ENCODE results near the gene CCHCR1.
"Not testable (repeated sequence)": the region's sequence is repeated elsewhere in the genome, so short reads cannot be mapped to it uniquely, and the experiment has no call there.

The CCHCR1 gene

DNA sequence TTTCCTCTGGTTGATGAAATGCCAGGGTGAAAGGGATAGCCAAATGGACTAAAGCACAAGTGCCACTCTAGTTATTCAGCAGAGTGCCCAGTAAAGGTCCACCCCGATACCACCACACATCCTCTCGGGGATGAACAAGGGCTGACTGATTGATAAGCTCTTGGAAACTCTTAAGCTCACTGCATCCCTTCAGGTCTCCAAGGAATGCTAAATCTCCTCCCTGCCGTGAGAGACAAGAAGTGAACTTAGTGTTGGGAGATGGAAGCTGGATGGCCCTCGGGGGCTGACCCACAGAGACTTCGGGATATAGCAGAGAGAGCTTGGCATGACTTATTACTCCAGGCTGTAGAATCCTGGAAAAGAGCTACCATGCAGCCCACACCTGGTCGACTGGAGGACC is 26.3 kb upstream of the CCHCR1 start:
- DNase-seq (ENCODE audit: low read depth in 2 of 2) = not testable (repeated sequence)

GRCh38 chr6:31183287-31183686 is 25.7 kb upstream of the CCHCR1 start:
- not testable (repeated sequence) for DNase-seq (ENCODE audit: low read depth in 2 of 2)

DNA sequence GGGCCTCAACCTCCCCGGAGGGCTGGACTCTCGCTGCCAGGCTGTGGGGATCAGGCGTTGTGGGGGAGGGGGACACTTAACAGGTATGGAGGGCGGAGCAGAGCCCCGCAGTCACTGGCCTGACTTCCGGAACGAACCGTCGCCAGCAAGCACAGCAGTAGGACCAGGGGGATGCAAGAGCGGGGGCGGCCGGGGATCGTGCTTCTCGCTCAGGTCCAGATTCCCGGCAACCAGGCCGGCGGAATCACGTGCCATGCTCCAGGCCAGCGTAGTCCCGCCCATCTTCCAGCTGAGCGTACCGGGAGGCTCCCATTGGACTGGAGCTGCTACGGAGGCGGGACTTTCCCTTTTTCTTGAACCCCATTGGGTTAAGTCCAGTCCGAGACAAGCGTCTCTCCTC is 22.9 kb upstream of the CCHCR1 start:
- no peak for DNase-seq (ENCODE audit: low read depth in 2 of 2)

DNA sequence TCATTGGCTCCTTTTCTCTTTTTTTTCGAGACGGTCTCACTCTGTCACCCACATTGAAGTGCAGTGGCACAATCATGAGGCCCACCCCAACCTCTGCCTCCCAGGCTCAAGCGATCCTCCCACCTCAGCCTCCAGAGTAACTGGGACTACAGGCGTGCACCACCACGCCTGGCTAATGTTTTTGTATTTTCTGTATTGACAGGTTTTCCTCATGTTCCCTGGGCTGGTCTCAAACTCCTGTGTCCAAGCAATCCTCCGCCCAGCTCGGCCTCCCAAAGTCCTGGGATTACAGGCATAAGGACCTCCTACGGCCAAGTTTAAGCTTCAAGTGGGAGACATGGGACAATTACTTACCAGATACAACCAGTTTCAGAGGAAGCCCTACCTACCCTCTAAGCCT is 22.3 kb upstream of the CCHCR1 start:
- no peak for DNase-seq (ENCODE audit: low read depth in 2 of 2)

DNA sequence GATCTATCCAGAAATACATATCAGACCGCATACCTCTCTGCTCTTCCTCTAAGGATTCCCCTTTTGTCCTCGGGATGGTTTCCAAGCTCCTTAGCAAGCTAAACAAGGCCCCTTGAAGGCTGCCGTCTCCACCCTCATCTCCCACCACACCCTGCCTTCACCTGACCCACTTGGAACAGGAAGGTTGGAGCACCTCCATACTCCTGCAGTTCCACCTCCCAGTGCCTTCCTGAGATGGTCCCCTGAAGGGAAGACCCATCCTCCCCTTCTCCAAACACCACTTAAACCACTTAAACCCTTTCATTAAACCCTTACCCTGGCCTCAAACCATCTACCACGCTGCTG is 21.4 kb upstream of the CCHCR1 start:
- DNase-seq (ENCODE audit: low read depth in 2 of 2) = no peak

DNA sequence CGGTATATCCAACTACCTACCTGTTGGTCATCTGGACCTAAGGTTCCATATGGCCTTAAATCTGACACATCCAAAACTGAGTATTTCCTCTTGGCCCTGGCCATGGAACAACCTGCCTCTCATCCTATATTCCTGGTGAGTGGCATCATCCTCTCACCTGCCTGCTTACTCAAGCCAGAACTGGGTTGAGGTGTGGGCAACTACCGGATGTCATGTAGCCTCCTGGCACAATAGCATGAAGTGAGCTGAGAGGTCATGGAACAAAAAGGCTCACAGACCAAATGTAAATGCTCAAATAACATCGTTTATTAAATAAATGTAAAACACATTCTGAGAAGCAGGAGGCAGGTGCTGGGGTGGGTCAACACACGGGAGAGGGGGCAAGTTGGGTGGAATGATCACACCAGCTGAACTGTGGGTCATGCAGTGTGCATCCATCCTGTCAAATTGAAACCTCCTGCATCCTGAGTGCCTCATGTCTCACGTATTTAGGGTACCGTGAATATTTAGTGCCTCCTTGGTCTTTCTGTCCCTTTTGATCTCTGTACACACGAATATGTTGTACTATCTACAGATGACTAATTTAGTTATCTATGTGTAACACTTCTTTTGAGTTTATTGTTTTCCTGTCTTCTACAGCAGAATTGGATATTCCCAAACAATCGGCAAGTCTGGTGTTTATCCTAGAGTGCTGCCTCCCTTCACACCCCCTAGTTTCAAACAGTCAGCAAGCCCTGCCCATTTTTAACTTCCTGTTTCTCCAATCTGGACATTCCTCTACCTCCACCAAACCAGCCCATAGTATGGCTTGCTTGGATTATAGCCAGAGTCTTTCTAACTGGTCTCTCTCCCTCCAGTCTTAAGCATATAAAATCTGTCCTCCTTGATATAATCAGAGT is 20.8 kb upstream of the CCHCR1 start:
- DNase-seq (ENCODE audit: low read depth in 2 of 2) = no peak

GRCh38 chr6:31175971-31176370 is 18.4 kb upstream of the CCHCR1 start:
- no peak for DNase-seq (ENCODE audit: low read depth in 2 of 2)

DNA sequence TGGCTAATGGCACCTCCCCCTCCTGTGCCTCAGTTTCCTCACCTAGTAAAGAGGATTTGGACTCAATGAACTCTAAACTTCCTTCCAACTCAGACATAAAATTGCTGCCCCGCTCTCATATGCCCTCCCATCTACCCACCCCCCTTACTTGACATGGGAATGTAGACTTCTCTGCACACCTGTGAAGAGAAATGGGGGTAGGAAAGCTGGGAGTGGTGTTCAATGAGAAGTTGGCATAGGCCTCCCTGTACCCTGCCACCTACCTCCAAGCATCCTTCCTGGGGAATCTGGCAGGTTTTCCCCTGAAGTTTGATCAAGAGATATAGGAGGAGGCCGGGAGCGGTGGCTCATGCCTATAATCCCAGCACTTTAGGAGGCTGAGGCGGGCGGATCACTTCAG is 16.8 kb upstream of the CCHCR1 start:
- DNase-seq (ENCODE audit: low read depth in 2 of 2) = no peak

DNA sequence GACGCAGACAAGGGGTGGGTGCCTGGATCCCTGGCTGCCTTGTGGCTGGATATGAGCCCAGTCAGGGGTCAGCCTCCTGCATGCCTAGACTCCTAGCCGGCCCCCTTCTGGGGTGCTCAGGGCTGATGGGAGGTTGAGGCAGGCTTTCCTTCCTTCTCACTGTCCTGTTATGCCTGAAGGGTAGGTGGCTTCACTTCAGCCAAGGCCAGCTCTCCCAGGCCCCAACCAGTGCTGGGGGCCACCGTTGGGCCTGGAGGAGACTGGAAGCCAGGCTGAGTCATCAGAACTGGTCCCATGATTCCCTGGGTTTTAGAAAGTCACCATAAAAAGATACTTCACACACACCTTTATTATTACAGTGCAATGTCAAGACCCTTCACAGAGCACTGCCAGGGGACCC is 15.8 kb upstream of the CCHCR1 start:
- no peak for DNase-seq (ENCODE audit: low read depth in 2 of 2)

- DNase-seq (ENCODE audit: low read depth in 2 of 2) = no peak
Observed at GRCh38 chr6:31172973-31173384, 15.4 kb upstream of the CCHCR1 start.

DNA sequence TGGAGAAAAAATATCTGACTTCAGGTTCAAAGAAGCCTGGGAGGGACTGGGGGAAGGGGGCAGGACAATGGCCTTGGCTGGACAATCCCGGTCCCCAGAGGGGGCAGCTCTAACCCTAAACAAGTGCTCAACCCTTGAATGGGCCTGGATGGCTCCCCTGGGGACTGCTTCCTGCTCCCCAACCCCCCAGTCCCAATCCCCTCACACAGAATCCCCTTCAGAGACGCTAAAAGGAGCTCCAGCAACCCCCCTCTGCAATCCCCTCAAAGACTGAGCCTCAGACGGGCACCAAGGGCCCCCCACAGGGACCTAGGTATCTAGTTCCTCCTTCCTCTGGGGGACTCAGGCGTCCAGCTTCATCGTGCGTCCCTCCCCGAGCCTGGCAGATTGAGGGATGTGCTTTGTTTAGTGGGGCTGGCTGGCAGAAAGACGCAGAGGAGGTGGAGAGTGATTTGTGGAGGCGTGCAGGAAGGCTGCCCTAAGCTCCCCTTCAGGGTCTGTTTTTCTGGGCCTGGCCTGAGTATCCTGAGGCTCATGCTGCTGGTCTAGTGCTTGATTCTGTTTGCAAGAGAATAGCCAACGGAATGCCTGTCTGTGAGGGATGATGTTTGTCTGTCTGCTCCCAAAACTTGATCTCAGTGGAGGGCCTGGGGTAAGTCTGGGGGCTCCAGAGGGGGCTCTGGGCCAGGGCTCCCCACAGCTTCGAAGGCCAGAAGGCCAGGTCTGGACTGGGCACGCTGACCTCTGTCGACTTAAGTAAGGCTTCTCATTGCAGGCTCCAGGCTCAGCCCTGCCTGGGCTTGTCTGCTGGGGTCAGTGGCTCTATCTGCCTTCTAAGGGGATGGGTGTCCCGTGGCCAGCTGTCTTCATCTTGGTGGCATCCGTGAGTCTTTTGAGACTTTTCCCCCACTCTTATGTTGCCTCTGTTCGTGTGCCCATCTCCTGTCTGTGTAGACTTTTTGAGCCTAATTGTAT is 14.6 kb upstream of the CCHCR1 start:
- no peak for DNase-seq (ENCODE audit: low read depth in 2 of 2)

- no peak for DNase-seq (ENCODE audit: low read depth in 2 of 2)
Observed at GRCh38 chr6:31170987-31171671, 13.5 kb upstream of the CCHCR1 start.

- no peak for DNase-seq (ENCODE audit: low read depth in 2 of 2)
Observed at GRCh38 chr6:31170600-31170881, 12.9 kb upstream of the CCHCR1 start, which contains the start of gene POU5F1. TSS of gene POU5F1 (minus strand) at chr6:31170682. CDS start at chr6:31170620, 62 bp downstream.

GRCh38 chr6:31169858-31170599 is 12.4 kb upstream of the CCHCR1 start:
- not testable (repeated sequence) for DNase-seq (ENCODE audit: low read depth in 2 of 2)

GRCh38 chr6:31169123-31169857 is 11.7 kb upstream of the CCHCR1 start:
- no peak for DNase-seq (ENCODE audit: low read depth in 2 of 2)

DNA sequence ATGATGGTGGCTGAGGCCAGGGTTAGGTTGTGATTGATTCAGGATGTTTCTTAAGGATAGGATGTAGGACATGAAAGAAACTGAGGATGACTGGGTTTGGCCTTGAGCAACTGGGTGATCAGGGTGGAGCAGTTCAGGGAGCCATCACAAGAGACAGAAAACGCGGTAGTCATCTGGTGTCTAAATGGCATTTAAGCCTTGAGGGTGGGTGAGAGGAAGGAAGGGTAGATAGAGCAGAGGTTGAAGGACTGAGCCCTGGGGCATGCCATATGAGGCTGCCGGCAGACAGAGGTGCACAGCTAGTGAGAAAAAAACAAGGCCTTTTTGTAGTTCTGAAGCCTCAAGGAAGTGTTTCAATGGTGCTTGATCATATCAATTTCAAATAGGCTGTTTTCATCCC is 11.0 kb upstream of the CCHCR1 start:
- no peak for DNase-seq (ENCODE audit: low read depth in 2 of 2)

DNA sequence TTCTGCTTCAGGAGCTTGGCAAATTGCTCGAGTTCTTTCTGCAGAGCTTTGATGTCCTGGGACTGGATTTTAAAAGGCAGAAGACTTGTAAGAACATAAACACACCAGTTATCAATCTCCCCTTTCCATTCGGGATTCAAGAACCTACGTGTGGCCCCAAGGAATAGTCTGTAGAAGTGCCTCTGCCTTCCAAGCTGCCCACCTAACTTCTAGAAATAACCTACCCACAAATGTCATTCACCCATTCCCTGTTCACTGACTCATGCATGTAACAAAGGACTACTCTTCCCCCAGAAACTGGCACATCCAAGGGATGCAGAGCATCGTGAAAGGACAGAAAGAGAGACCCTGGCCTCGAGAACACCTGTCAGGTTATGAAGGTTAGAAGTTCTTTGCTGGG is 8.4 kb upstream of the CCHCR1 start:
- DNase-seq (ENCODE audit: low read depth in 2 of 2) = no peak

DNA sequence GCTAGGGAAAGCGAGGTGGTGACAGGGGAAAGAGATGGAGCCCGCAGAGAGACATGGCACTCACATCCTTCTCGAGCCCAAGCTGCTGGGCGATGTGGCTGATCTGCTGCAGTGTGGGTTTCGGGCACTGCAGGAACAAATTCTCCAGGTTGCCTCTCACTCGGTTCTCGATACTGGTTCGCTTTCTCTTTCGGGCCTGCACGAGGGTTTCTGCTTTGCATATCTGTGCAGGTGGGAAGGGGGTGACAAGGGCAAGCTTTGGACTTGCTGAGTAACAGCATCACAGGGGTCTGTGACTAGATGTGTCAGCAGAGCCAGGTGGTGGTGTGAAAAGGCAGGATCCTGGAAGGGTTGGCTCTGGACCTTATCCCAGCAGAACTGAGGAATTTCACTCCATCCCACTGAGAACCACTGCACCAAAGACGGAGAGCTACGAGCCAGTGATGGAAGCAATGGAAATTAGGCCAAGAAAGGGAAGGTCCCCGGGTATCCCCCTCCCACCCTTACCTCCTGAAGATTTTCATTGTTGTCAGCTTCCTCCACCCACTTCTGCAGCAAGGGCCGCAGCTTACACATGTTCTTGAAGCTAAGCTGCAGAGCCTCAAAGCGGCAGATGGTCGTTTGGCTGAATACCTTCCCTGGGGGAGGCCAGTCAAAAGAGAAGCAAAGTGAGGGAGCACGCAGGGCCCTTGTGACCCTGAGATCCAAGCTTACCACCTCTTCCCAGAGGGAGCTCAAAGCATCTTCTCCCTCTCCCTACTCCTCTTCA is 7.6 kb upstream of the CCHCR1 start:
- not testable (repeated sequence) for DNase-seq (ENCODE audit: low read depth in 2 of 2)

DNA sequence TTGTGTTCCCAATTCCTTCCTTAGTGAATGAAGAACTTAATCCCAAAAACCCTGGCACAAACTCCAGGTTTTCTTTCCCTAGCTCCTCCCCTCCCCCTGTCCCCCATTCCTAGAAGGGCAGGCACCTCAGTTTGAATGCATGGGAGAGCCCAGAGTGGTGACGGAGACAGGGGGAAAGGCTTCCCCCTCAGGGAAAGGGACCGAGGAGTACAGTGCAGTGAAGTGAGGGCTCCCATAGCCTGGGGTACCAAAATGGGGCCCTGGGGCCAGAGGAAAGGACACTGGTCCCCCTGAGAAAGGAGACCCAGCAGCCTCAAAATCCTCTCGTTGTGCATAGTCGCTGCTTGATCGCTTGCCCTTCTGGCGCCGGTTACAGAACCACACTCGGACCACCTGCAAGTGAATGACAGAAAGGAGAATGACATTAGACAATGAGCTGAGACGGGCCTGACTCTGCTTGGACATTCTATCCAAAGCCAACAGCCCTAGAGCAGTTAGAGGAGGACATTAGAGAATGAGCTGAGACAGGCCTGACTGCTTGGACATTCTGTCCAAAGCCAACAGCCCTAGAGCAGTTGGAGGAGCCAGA is 7.0 kb upstream of the CCHCR1 start:
- DNase-seq (ENCODE audit: low read depth in 2 of 2) = not testable (repeated sequence)

DNA sequence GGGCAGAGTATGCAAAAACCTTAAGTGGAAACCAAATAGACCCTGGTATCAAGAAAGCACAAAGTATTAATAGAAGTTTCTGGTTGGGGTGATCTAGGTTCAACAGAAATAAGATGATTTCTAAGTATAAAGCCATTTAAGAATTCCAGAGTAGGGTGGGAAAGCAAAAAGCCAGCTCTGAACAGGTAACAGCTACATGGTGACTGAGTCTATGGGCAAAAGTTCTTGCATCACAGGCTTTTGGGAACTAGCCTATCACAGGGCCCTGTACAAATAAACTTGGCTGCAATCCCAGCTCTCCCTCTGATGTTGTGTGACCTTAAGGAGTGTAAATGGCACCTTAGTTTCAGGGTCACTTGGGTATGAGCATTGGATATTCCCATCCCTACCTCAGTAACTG is 6.3 kb upstream of the CCHCR1 start:
- DNase-seq (ENCODE audit: low read depth in 2 of 2) = no peak
